ENCODE data around the gene SWAP70.
"Not testable (repeated sequence)": the region's sequence is repeated elsewhere in the genome, so short reads cannot be mapped to it uniquely, and the experiment has no call there.

The SWAP70 gene

GRCh38 chr11:9692691-9693090, 28.8 kb downstream of the SWAP70 start:
- DNase-seq (ENCODE audit: low spot score): peak; percentile 47

- no peak for DNase-seq (ENCODE audit: low spot score)
Measured at GRCh38 chr11:9693801-9694553, 30.1 kb downstream of the SWAP70 start.

- DNase-seq (ENCODE audit: low spot score): not testable (repeated sequence)
Measured at GRCh38 chr11:9695228-9695627, 31.4 kb downstream of the SWAP70 start.

- no peak for DNase-seq (ENCODE audit: low spot score)
Measured at GRCh38 chr11:9697766-9698165, 33.9 kb downstream of the SWAP70 start.

GRCh38 chr11:9700105-9700801, 36.4 kb downstream of the SWAP70 start:
- DNase-seq (ENCODE audit: low spot score): no peak

GRCh38 chr11:9701799-9702198, 37.9 kb downstream of the SWAP70 start:
- no peak for DNase-seq (ENCODE audit: low spot score)

GRCh38 chr11:9703280-9703679, 39.4 kb downstream of the SWAP70 start:
- DNase-seq (ENCODE audit: low spot score): no peak

GRCh38 chr11:9704037-9704436, 40.2 kb downstream of the SWAP70 start:
- DNase-seq (ENCODE audit: low spot score): no peak

- DNase-seq (ENCODE audit: low spot score): no peak
Measured at GRCh38 chr11:9704620-9705019, 40.7 kb downstream of the SWAP70 start.

- DNase-seq (ENCODE audit: low spot score): not testable (repeated sequence)
Measured at GRCh38 chr11:9705361-9705760, 41.5 kb downstream of the SWAP70 start.

GRCh38 chr11:9708544-9708943, 44.7 kb downstream of the SWAP70 start:
- DNase-seq (ENCODE audit: low spot score): no peak

GRCh38 chr11:9710223-9710622, 46.3 kb downstream of the SWAP70 start:
- no peak for DNase-seq (ENCODE audit: low spot score)

GRCh38 chr11:9710852-9711251, 47.0 kb downstream of the SWAP70 start:
- DNase-seq (ENCODE audit: low spot score): no peak

GRCh38 chr11:9711454-9712307, 47.8 kb downstream of the SWAP70 start:
- DNase-seq (ENCODE audit: low spot score): no peak

GRCh38 chr11:9714272-9714940, 50.5 kb downstream of the SWAP70 start:
- DNase-seq (ENCODE audit: low spot score): no peak

GRCh38 chr11:9716275-9717039, 52.6 kb downstream of the SWAP70 start:
- DNase-seq (ENCODE audit: low spot score): peak; percentile 21

GRCh38 chr11:9717040-9717357, 53.1 kb downstream of the SWAP70 start:
- DNase-seq (ENCODE audit: low spot score): no peak

GRCh38 chr11:9717719-9718118, 53.8 kb downstream of the SWAP70 start:
- DNase-seq (ENCODE audit: low spot score): no peak

- no peak for DNase-seq (ENCODE audit: low spot score)
Measured at GRCh38 chr11:9718147-9718546, 54.3 kb downstream of the SWAP70 start.

GRCh38 chr11:9719566-9720289, 55.9 kb downstream of the SWAP70 start:
- no peak for DNase-seq (ENCODE audit: low spot score)

- DNase-seq (ENCODE audit: low spot score): no peak
Measured at GRCh38 chr11:9720290-9720630, 56.4 kb downstream of the SWAP70 start.

Measured in germinal center (tissue), 1 donor.